Measurements from ENCODE around the gene TCL1B. TPM values are rescaled to one million over a fixed set of nuclear protein-coding genes. Genes with fewer than 3 reads are reported as not detected.

TCL1B gene
- total RNA-seq, 1 donor from 2014 or later, result not detected

- DNase-seq, result no peak
- Histone ChIP-seq H3K36me3 (no peaks in the 10 kb centered on the region), H3K4me3 (no peak overlapping the region), H3K27ac (replicated peaks) (no peak overlapping the region), H3K27me3 (ENCODE audit: low read depth) (peaks cover 22% of the 10 kb centered on the region), H3K9me3 (replicated peaks) (no peaks in the 10 kb centered on the region), H3K4me1 (no peaks in the 10 kb centered on the region)
- TF ChIP-seq CTCF (IDR thresholded peaks at IDR 0.05; ENCODE audit: borderline replicate concordance), result no peak
- intact Hi-C loops (cut with micrococcal nuclease), result no loop called here
Measured at GRCh38 chr14:95651028-95651427, 35.2 kb upstream of the TCL1B start.

DNA sequence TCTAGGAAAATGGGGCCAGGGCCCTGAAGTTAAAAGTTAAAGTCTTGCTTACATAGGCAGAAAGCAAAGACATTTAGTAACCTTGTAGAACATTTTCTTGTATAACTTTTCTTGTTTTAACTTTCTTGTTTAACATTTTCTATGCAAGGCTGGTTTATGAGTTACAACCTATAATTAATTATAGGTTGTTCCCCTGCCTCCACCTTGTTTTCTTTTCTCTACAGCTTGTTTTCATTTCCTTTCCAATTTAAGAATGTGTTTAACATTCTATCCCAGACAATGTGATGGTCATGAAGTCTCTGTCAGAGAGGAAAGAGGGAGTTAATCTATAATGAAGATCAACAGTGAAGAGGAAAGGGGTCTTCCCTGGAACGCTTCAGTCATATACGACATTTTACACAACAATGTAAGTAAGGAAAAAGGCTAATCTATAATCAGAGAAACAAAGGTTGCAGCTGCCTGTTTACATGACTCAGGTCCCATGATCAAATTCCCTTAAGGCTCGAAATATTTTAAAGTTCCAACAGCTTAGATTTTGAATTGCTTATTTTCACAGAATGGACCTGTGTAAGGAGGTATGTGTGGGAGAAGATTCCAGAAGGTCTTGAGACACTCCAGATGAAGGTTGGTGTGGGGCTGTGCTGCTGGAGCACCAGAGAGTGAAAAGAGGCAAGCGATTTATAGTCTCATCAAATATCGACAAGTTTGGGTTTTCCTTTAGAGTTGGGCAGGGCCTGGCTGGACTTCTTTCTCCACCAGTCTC is 34.2 kb upstream of the TCL1B start:
- no peaks in the 10 kb centered on the region for H3K4me1 ChIP-seq
- H3K27ac ChIP-seq (replicated peaks), result no peak overlapping the region
- peaks cover 12% of the 10 kb centered on the region for H3K27me3 ChIP-seq (ENCODE audit: low read depth)
- no peak for TF ChIP-seq CTCF (IDR thresholded peaks at IDR 0.05; ENCODE audit: borderline replicate concordance)
- no peak for DNase-seq
- intact Hi-C loops (cut with micrococcal nuclease), result no loop called here
- no peak overlapping the region for H3K4me3 ChIP-seq
- no peaks in the 10 kb centered on the region for H3K9me3 ChIP-seq (replicated peaks)
- no peaks in the 10 kb centered on the region for H3K36me3 ChIP-seq

DNA sequence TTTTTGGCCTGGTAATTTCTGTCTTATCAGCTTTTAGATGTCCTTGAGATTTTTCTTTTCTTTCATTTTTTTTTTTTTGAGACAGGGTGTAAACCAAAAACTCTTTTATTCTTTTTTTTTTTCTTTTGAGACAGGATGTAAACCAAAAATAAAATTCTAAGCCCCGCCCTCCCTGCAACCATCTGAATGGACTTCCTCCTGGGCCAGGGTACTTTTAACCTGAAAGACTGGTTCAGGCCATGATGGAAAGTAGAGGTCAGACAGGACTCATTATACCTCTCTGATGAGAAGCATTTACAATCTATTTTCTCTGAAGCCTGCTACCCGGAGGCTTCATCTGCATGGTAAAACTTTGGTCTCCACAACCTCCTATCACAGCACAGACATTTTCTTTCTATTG is 33.5 kb upstream of the TCL1B start:
- peaks cover 11% of the 10 kb centered on the region for H3K27me3 ChIP-seq (ENCODE audit: low read depth)
- no peak overlapping the region for H3K27ac ChIP-seq (replicated peaks)
- TF ChIP-seq CTCF (IDR thresholded peaks at IDR 0.05; ENCODE audit: borderline replicate concordance), result no peak
- H3K4me3 ChIP-seq, result no peak overlapping the region
- DNase-seq, result no peak
- no peaks in the 10 kb centered on the region for H3K4me1 ChIP-seq
- H3K36me3 ChIP-seq, result no peaks in the 10 kb centered on the region
- H3K9me3 ChIP-seq (replicated peaks), result no peaks in the 10 kb centered on the region
- intact Hi-C loops (cut with micrococcal nuclease), result no loop called here

GRCh38 chr14:95655461-95655860 is 30.8 kb upstream of the TCL1B start:
- Histone ChIP-seq H3K36me3 (no peaks in the 10 kb centered on the region), H3K27me3 (ENCODE audit: low read depth) (peaks cover 39% of the 10 kb centered on the region), H3K27ac (replicated peaks) (no peak overlapping the region), H3K4me1 (no peaks in the 10 kb centered on the region), H3K9me3 (replicated peaks) (no peaks in the 10 kb centered on the region), H3K4me3 (no peak overlapping the region)
- TF ChIP-seq CTCF (IDR thresholded peaks at IDR 0.05; ENCODE audit: borderline replicate concordance), result no peak
- no peak for DNase-seq
- intact Hi-C loops (cut with micrococcal nuclease), result no loop called here

- intact Hi-C loops (cut with micrococcal nuclease), result no loop called here
- no peak for DNase-seq
- no peaks in the 10 kb centered on the region for H3K36me3 ChIP-seq
- H3K27ac ChIP-seq (replicated peaks), result no peak overlapping the region
- H3K4me1 ChIP-seq, result no peaks in the 10 kb centered on the region
- H3K4me3 ChIP-seq, result no peak overlapping the region
- no peaks in the 10 kb centered on the region for H3K9me3 ChIP-seq (replicated peaks)
- H3K27me3 ChIP-seq (ENCODE audit: low read depth), result peaks cover 50% of the 10 kb centered on the region
- TF ChIP-seq CTCF (IDR thresholded peaks at IDR 0.05; ENCODE audit: borderline replicate concordance), result no peak
Measured at GRCh38 chr14:95656634-95657033, 29.6 kb upstream of the TCL1B start.

All from left ventricle myocardium inferior (tissue), 1 donor.